PC-9 (cell line): Measurements from ENCODE around the gene DGKG.

ENCODE experiments used
- CTCF ChIP-seq: fragments of 200-600 bp; sonication (generic); conservative IDR thresholded peaks from 2 replicates; pipeline ENCODE4 v1.6.1; 2017; ENCODE audit warnings: mixed run types, antibody characterized with exemption, mild to moderate bottlenecking, moderate library complexity
- EZH2 ChIP-seq: fragments of 200-600 bp; sonication (generic); IDR thresholded peaks from 2 replicates; pipeline ENCODE4 v1.8.0; 2017; ENCODE audit warnings: antibody characterized with exemption, low read depth

GRCh38 chr3:186178412-186178811 is 183.6 kb downstream of the DGKG start:
- TF ChIP-seq CTCF (no peak), EZH2 (no peak)
